ENCODE data around the gene RTL10.

The RTL10 gene

DNA sequence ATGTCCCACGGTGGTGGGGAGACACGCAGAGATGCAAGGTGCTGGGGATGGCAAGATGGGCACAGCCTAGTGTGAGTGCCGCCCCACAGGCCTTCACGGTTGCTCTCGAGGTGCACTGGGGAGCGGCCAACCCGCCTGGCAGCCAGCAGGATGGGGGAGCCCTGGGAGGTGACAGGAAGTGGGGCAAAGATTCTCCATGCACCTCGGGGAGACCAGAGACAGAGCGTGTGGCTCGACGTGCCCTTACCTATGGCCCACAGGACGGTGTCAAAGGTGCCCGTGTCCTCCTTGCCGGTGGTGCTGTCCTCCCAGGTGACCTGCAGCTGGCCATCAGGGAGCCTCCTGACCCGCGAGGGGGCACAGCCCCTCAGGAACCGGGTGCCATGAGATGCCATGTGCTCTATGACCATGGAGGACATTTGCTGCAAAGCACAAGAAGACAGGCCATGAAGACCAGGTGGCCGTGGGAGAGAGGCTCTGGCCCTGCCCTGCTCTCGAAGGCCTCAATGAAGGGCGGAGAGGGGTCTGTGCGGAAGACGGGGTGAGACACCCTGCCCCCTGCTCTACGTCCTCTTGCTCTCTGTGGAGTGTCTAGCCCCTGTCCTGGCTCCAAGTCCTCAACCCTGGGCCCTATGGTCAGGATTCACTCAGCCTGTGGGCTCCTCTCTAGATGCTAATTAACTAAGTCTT is 40.6 kb upstream of the RTL10 start:
- ChIA-PET CTCF (no interaction called here), POLR2A (ENCODE audit: low non-redundant PET) (no interaction called here)
- DNase-seq (ENCODE audit: low spot score), result no peak
- TF ChIP-seq CTCF (conservative IDR thresholded peaks at IDR 0.05; ENCODE audit: low read depth), result no peak
- H3K27ac ChIP-seq, result peak overlapping the region; percentile 41

GRCh38 chr22:19893363-19893762 is 38.7 kb upstream of the RTL10 start:
- POLR2A ChIA-PET (ENCODE audit: low non-redundant PET), result no interaction called here
- no peak for TF ChIP-seq CTCF (conservative IDR thresholded peaks at IDR 0.05; ENCODE audit: low read depth)
- peak overlapping the region; percentile 100 for H3K27ac ChIP-seq
- CTCF ChIA-PET, result no interaction called here
- no peak for DNase-seq (ENCODE audit: low spot score)

- ChIA-PET POLR2A (ENCODE audit: low non-redundant PET) (no interaction called here), CTCF (no interaction called here)
- no peak for TF ChIP-seq CTCF (conservative IDR thresholded peaks at IDR 0.05; ENCODE audit: low read depth)
- H3K27ac ChIP-seq, result peak overlapping the region; percentile 100
- no peak for DNase-seq (ENCODE audit: low spot score)
Observed at GRCh38 chr22:19892925-19893324, 38.3 kb upstream of the RTL10 start.

- DNase-seq (ENCODE audit: low spot score), result peak; percentile 16
- peak overlapping the region; percentile 100 for H3K27ac ChIP-seq
- ChIA-PET POLR2A (ENCODE audit: low non-redundant PET) (no interaction called here), CTCF (interaction anchor here (2.2 kb wide), 1 partner anchor 18 kb away, joined by 7 read pairs; no protein-coding TSS in a partner anchor)
- no peak for TF ChIP-seq CTCF (conservative IDR thresholded peaks at IDR 0.05; ENCODE audit: low read depth)
Observed at GRCh38 chr22:19892257-19892879, 37.7 kb upstream of the RTL10 start.

GRCh38 chr22:19891317-19892256 is 36.9 kb upstream of the RTL10 start:
- peak overlapping the region; percentile 100 for H3K27ac ChIP-seq
- CTCF ChIA-PET, result interaction anchor here (0.8 to 2.2 kb wide), 2 partner anchors 19 to 26 kb away, joined by 3 to 7 read pairs; no protein-coding TSS in a partner anchor
- peak; percentile 87 for DNase-seq (ENCODE audit: low spot score)
- POLR2A ChIA-PET (ENCODE audit: low non-redundant PET), result no interaction called here
- no peak for TF ChIP-seq CTCF (conservative IDR thresholded peaks at IDR 0.05; ENCODE audit: low read depth)
